K562 (cell line): ENCODE results near the gene XRCC3. TPM values are rescaled to one million over a fixed set of nuclear protein-coding genes. Genes with fewer than 3 reads are reported as not detected.
A peak's percentile ranks its signal among the peaks of the same experiment; 100 is the strongest.

Source experiments
- BHLHE40 ChIP-seq: IDR thresholded peaks from 2 replicates; pipeline ENCODE4 v1.6.1; 2011; ENCODE audit warnings: low read length, improper control_type of control experiment
- HMGN3 ChIP-seq: IDR thresholded peaks from 2 replicates; pipeline ENCODE4 v1.6.1; 2011; ENCODE audit warnings: borderline replicate concordance, low read depth, mild to moderate bottlenecking, mixed read lengths, low read length; ENCODE audit not compliant: insufficient read length; ENCODE audit errors: extremely low read depth
- MEIS2 ChIP-seq: fragments of 450-650 bp; IDR thresholded peaks from 2 replicates; pipeline ENCODE4 v1.6.1; 2014; ENCODE audit warnings: mild to moderate bottlenecking; ENCODE audit not compliant: partially characterized antibody
- MGA ChIP-seq: fragments of 450-650 bp; IDR thresholded peaks from 2 replicates; pipeline ENCODE4 v1.6.1; 2016; ENCODE audit warnings: mild to moderate bottlenecking, moderate library complexity
- PKNOX1 ChIP-seq: fragments of 450-650 bp; IDR thresholded peaks from 2 replicates; pipeline ENCODE4 v1.6.1; 2016
- PRDM10 ChIP-seq: fragments of 450-650 bp; IDR thresholded peaks from 2 replicates; pipeline ENCODE4 v1.6.1; 2018; ENCODE audit not compliant: partially characterized antibody
- RBBP5 ChIP-seq: fragments of 200-600 bp; sonication (generic); IDR thresholded peaks from 2 replicates; pipeline ENCODE4 v1.6.1; 2012; ENCODE audit warnings: borderline replicate concordance, mild to moderate bottlenecking, low read length, control low read depth, inconsistent platforms; ENCODE audit not compliant: insufficient read depth, poor library complexity, severe bottlenecking
- ZNF395 ChIP-seq: fragments of 200-800 bp; sonication (Bioruptor generic); IDR thresholded peaks from 2 replicates; pipeline ENCODE4 v1.6.1; 2017; ENCODE audit warnings: missing genetic modification characterization, missing compliant biosample characterization
- ZSCAN32 ChIP-seq: fragments of 450-650 bp; formaldehyde crosslinking; IDR thresholded peaks from 2 replicates; pipeline ENCODE4 v1.4.0; 2020; ENCODE audit warnings: mild to moderate bottlenecking, moderate library complexity
- polyA plus RNA-seq, 8 experiments: library from polyadenylated mRNA; depleted of rRNA in 4 of 8; stranded (reverse) in 5 of 8; unstranded in 3 of 8; fragments of >200 nt; fragmentation: Nextera tagmentation in 2 of 8; fragmentation: Illumina TruSeq in 1 of 8; extraction: Ambion mirVana in 2 of 8; extraction: Trizol in 1 of 8; gene quantifications; 2 replicates each; pipeline versions ENCODE4 v1.2.1 to v1.2.3, GENCODE V29; 2011 to 2014; ENCODE audit warnings: inconsistent platforms in 1 of 8, missing spikeins in 1 of 8
- total RNA-seq, 7 experiments: library from RNA; depleted of rRNA in 6 of 7; stranded (reverse); fragments of >200 nt in 6 of 7; fragmentation: Illumina TruSeq in 2 of 7; extraction: Trizol in 2 of 7; gene quantifications; 2 replicates each; pipeline versions ENCODE4 v1.2.1 to v1.2.3, GENCODE V29; 2011 to 2021; ENCODE audit warnings: low replicate concordance in 1 of 7

XRCC3 gene
- total and polyA plus RNA-seq, 9 of the 15 experiments (the other 6 are each of a cell fraction or from before 2014, with no cell fraction given), result 0.34 to 59.3 (median 30.3) TPM

GRCh38 chr14:103718572-103718971 lies 3.3 kb upstream of the XRCC3 start (continued):
- TF ChIP-seq RBBP5 (no peak), PRDM10 (no peak), BHLHE40 (peak; percentile 83), MGA (no peak), ZSCAN32 (CRISPR knock-in tag) (no peak), MEIS2 (peak; percentile 80), PKNOX1 (peak; percentile 33; the same call in 1 of the 2 replicates), HMGN3 (no peak), ZNF395 (CRISPR knock-in tag) (no peak)
